ENCODE results near the gene TANGO6.

TANGO6 gene

DNA sequence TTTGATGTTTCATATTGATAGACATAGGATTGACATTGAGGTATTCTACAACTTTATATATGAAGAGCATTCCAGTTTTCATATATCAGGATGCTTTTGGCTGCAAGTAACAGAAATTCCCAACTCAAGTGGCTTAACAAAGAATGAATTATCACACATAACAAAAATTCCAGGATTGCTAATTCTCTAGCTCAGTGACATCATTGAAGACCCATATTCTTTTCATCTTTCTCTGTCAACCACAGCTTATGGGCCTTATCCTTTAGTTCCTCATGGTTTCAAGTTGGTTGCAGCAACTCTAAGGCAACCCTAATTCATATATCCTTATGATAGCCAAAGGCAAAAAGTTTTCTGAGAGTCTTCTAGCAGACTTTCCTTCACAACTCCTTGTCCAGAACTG lies 170.7 kb downstream of the TANGO6 start:
- no peaks in the 10 kb centered on the region for H3K27me3 ChIP-seq (ENCODE audit: control insufficient read depth, insufficient read depth, low read length)
- H3K27ac ChIP-seq = no peak overlapping the region
- no peak overlapping the region for H3K9ac ChIP-seq
- TF ChIP-seq, protein P1, sequence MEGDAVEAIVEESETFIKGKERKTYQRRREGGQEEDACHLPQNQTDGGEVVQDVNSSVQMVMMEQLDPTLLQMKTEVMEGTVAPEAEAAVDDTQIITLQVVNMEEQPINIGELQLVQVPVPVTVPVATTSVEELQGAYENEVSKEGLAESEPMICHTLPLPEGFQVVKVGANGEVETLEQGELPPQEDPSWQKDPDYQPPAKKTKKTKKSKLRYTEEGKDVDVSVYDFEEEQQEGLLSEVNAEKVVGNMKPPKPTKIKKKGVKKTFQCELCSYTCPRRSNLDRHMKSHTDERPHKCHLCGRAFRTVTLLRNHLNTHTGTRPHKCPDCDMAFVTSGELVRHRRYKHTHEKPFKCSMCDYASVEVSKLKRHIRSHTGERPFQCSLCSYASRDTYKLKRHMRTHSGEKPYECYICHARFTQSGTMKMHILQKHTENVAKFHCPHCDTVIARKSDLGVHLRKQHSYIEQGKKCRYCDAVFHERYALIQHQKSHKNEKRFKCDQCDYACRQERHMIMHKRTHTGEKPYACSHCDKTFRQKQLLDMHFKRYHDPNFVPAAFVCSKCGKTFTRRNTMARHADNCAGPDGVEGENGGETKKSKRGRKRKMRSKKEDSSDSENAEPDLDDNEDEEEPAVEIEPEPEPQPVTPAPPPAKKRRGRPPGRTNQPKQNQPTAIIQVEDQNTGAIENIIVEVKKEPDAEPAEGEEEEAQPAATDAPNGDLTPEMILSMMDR (IDR thresholded peaks at IDR 0.05) = no peak
- no peaks in the 10 kb centered on the region for H3K4me1 ChIP-seq
- no peaks in the 10 kb centered on the region for H3K9me3 ChIP-seq (ENCODE audit: control insufficient read depth, low read length)
- no peak overlapping the region for H3K4me3 ChIP-seq (ENCODE audit: low read depth, low read length)
- H3K36me3 ChIP-seq (ENCODE audit: control insufficient read depth, insufficient read depth, low read length) = no peaks in the 10 kb centered on the region
- no peak overlapping the region for H2AFZ ChIP-seq
- H3K4me2 ChIP-seq (ENCODE audit: low read length) = no peak overlapping the region
- H3K79me2 ChIP-seq = no peaks in the 10 kb centered on the region

DNA sequence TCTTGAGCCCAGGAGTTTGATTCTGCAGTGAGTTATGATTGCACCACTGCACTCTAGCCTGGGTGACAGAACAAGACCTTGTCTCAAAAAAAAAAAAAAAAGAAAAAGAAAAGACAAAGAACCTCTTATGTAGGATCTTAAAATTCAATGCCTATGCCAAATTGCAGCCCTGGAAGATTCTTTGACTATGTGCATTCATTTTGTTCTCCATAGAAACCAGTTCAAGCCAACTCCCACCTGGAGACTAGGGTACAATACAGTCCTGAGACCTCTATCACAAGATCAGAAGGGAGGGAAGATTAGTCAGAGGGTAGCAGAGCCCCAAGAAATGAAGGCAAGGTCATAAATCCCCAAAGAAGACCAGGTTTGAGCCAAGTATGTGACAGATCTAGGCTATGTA lies 171.5 kb downstream of the TANGO6 start:
- H2AFZ ChIP-seq = no peak overlapping the region
- no peak overlapping the region for H3K27ac ChIP-seq
- H3K4me3 ChIP-seq (ENCODE audit: low read depth, low read length) = no peak overlapping the region
- H3K4me2 ChIP-seq (ENCODE audit: low read length) = no peak overlapping the region
- no peak overlapping the region for H3K9ac ChIP-seq
- no peaks in the 10 kb centered on the region for H3K27me3 ChIP-seq (ENCODE audit: control insufficient read depth, insufficient read depth, low read length)
- no peaks in the 10 kb centered on the region for H3K36me3 ChIP-seq (ENCODE audit: control insufficient read depth, insufficient read depth, low read length)
- TF ChIP-seq, protein P1 (IDR thresholded peaks at IDR 0.05) = no peak
- no peaks in the 10 kb centered on the region for H3K4me1 ChIP-seq
- no peaks in the 10 kb centered on the region for H3K79me2 ChIP-seq
- no peaks in the 10 kb centered on the region for H3K9me3 ChIP-seq (ENCODE audit: control insufficient read depth, low read length)

DNA sequence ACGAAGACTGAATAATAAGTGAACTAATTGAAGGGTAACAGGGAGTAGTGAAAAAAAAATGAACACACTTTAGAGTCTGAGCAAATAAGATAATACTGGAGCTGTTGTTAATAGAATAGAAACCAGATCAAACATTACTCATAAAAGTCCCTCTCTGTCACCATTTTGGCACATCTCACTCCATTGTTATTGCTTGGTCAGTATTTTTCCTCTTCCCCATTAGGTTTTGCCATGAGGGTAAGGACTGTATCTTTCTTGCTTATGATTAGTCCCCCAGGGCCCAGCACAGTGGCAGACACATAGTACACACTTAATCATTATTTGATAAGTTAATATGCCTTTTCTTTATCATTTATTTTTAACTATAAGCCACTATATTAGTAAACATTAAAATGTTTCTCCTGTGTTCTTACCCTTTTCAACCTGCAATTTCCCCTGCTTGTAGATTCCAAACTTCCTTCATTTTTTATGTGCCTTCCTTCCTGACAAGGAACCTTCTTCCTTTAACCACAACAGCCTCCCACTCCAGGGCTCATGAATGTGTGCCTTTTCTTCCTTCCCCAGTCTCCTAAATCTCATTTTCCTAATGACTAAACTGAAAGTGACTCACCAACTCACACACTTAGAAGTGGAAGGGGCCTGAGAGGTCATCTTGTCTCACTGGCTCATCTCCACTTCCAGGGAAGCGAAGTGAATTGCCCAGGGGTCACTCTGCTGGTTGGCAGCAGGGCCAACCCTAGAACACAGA lies 173.9 kb downstream of the TANGO6 start:
- no peak overlapping the region for H3K9ac ChIP-seq
- H3K4me2 ChIP-seq (ENCODE audit: low read length) = no peak overlapping the region
- H3K4me3 ChIP-seq (ENCODE audit: low read depth, low read length) = no peak overlapping the region
- TF ChIP-seq, protein P1 (IDR thresholded peaks at IDR 0.05) = no peak
- no peaks in the 10 kb centered on the region for H3K4me1 ChIP-seq
- H3K27me3 ChIP-seq (ENCODE audit: control insufficient read depth, insufficient read depth, low read length) = no peaks in the 10 kb centered on the region
- no peaks in the 10 kb centered on the region for H3K9me3 ChIP-seq (ENCODE audit: control insufficient read depth, low read length)
- H3K36me3 ChIP-seq (ENCODE audit: control insufficient read depth, insufficient read depth, low read length) = no peaks in the 10 kb centered on the region
- H3K79me2 ChIP-seq = no peaks in the 10 kb centered on the region
- no peak overlapping the region for H3K27ac ChIP-seq
- no peak overlapping the region for H2AFZ ChIP-seq

DNA sequence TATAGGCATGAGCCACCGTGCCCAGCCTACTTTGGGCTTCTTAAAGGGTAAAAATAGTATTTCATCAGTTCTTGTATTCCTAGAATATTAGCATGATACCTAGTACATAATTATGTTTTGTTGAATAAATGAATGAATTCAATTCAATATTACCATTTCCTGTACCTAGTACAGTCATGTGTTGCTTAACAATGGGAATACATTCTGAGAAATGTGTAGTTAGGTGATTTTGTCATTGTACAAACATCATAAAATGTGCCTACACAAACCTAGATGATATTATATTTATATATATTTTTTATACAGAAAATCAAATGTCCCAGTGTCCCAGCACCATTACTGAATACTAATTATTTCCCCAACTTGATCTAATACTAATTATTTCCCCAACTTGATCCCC lies 176.5 kb downstream of the TANGO6 start:
- H3K9ac ChIP-seq = no peak overlapping the region
- no peaks in the 10 kb centered on the region for H3K9me3 ChIP-seq (ENCODE audit: control insufficient read depth, low read length)
- H2AFZ ChIP-seq = no peak overlapping the region
- H3K36me3 ChIP-seq (ENCODE audit: control insufficient read depth, insufficient read depth, low read length) = no peaks in the 10 kb centered on the region
- H3K27ac ChIP-seq = no peak overlapping the region
- TF ChIP-seq, protein P1 (IDR thresholded peaks at IDR 0.05) = no peak
- H3K79me2 ChIP-seq = no peaks in the 10 kb centered on the region
- no peaks in the 10 kb centered on the region for H3K27me3 ChIP-seq (ENCODE audit: control insufficient read depth, insufficient read depth, low read length)
- no peak overlapping the region for H3K4me3 ChIP-seq (ENCODE audit: low read depth, low read length)
- no peak overlapping the region for H3K4me2 ChIP-seq (ENCODE audit: low read length)
- no peaks in the 10 kb centered on the region for H3K4me1 ChIP-seq

DNA sequence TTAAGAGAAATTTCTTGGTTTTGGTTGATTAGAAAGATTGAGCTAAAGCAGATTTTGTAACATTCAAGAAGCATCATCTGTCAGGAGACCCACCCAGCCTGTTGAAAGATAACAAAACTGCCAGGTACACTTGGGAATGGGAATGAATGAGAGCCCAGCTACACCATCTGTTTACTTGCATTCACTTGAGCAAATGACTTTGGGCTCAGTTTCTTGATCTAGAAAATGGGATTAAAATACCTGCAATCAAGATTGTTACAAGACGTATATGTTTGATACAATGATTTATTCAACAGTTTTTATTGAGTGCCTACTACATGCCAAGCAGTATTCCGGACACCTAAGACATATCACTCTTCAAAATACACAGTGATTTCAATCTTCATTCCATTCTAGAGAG lies 185.8 kb downstream of the TANGO6 start:
- H3K9me3 ChIP-seq (ENCODE audit: control insufficient read depth, low read length) = no peaks in the 10 kb centered on the region
- no peak overlapping the region for H3K4me2 ChIP-seq (ENCODE audit: low read length)
- H3K4me3 ChIP-seq (ENCODE audit: low read depth, low read length) = no peak overlapping the region

More for the DNA sequence above, 185.8 kb downstream of the TANGO6 start:
- H2AFZ ChIP-seq = no peak overlapping the region
- no peaks in the 10 kb centered on the region for H3K79me2 ChIP-seq
- no peaks in the 10 kb centered on the region for H3K36me3 ChIP-seq (ENCODE audit: control insufficient read depth, insufficient read depth, low read length)
- TF ChIP-seq, protein P1 (IDR thresholded peaks at IDR 0.05) = no peak
- no peak overlapping the region for H3K9ac ChIP-seq
- no peaks in the 10 kb centered on the region for H3K27me3 ChIP-seq (ENCODE audit: control insufficient read depth, insufficient read depth, low read length)
- H3K27ac ChIP-seq = no peak overlapping the region
- no peaks in the 10 kb centered on the region for H3K4me1 ChIP-seq
